ENCODE measurements around the gene ST3GAL2.

DNA sequence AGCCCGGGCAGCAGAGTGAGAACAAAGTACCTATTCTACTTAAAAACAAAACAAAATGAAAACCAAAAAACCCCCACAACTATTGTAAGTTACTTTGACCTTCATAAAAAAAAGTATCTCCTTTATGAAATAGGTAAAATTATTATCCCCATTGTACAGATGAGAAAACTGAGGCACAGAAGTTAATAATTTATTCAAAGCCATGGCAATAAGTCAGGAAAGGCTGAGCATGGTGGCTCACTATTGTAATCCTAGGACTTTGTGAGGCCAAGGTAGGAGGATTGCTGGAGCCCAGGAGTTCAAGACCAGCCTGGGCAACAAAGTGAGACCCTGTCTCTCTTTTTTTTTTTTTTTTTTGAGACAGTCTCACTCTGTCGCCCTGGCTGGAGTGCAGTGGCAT lies 46.0 kb upstream of the ST3GAL2 start:
- TF ChIP-seq, protein P1, sequence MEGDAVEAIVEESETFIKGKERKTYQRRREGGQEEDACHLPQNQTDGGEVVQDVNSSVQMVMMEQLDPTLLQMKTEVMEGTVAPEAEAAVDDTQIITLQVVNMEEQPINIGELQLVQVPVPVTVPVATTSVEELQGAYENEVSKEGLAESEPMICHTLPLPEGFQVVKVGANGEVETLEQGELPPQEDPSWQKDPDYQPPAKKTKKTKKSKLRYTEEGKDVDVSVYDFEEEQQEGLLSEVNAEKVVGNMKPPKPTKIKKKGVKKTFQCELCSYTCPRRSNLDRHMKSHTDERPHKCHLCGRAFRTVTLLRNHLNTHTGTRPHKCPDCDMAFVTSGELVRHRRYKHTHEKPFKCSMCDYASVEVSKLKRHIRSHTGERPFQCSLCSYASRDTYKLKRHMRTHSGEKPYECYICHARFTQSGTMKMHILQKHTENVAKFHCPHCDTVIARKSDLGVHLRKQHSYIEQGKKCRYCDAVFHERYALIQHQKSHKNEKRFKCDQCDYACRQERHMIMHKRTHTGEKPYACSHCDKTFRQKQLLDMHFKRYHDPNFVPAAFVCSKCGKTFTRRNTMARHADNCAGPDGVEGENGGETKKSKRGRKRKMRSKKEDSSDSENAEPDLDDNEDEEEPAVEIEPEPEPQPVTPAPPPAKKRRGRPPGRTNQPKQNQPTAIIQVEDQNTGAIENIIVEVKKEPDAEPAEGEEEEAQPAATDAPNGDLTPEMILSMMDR (IDR thresholded peaks at IDR 0.05), result no peak
- TF ChIP-seq POLR2A (IDR thresholded peaks at IDR 0.05), result no peak
